ENCODE measurements around the gene TBC1D23.

The TBC1D23 gene

DNA sequence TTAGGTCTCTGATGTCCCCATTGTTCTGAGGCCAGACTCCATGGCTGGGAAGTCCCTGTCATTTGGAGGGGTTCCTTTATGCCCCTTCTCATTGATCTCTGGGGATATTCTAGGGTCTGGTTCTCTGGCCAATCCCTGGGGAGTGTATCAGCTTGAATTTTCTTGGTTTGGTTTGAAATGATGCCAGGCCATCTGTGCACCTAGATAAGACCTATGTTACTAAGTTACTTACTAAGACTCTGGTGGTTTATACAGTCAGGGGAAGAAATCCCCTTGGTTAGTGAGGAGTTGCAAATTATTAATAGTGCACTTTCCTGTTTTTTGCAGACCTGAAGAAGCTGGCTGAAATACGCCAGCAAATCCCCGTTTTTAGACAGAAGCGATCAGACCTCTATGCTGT, 94.1 kb downstream of the TBC1D23 start:
- no peak for DNase-seq

DNA sequence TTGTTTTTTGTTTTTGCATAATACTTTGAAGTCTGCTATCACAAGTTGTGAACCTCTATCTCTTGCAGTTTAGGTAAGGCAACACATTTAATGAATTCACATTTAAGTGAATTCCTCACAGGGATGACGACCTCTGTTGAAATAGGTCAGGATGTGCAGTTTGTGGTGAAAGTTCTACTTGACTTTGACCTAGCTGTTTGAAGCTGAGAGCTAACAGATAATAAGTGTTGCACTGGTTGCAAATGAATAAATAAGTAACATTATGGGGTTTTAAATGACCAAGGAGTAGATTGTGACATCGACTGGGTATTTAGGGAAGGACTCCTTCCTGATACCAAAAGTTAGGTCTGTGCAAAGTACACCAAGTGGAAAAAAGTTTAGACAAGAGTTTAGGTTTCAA, 97.6 kb downstream of the TBC1D23 start:
- no peak for DNase-seq

DNA sequence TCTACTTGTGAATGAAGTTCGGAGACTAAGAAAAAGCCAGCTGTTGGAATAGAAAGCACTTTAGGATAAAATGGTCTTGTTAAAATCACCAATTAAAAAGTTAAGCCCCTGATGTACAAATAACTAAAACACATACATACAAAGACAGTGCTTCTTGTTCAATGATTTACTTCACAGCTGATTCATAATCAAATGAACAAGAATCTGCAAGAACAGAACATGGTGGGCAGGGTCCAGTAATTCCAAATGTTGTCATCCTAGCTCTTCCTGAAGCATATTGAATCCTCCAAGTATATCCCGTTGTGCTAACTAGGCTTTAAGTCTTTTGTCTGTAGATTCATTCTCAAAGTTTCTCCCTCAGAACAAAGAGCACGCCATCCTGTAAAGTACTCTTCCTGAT, 98.2 kb downstream of the TBC1D23 start:
- no peak for DNase-seq

DNA sequence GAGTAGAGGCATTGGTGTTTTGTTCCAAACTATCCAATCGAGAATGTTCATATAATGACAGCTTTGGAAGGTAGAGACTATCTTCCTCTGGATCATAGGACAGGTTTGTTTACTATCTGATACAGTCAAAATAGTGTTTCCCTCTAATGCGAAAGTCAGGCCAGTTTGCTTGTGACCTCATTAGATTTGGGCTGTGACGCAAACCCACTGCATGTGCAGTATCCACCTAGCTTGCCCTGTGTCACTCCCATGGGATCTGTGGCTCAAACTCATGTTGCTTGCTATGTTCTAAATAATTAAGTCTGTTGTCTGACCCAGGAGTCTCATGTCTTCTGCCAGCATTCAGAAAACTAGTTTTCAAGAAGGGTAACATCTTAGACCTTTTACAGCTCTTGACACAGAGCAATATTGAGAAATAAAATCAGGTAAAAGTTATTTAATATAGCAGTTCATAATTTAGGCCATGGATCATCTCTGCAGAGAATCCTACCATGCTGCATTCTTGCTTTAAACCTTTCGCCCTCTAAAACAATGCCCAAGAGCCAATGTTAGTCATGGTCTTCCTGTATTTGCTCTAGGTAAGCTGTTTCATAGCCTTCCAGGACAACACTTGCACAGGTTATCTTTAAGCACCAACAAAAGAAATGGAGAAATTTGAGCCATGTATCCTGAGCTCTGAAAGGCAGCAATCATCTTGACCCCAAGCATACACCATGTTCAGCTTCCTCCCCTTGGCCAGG, 100.1 kb downstream of the TBC1D23 start:
- DNase-seq = no peak

DNA sequence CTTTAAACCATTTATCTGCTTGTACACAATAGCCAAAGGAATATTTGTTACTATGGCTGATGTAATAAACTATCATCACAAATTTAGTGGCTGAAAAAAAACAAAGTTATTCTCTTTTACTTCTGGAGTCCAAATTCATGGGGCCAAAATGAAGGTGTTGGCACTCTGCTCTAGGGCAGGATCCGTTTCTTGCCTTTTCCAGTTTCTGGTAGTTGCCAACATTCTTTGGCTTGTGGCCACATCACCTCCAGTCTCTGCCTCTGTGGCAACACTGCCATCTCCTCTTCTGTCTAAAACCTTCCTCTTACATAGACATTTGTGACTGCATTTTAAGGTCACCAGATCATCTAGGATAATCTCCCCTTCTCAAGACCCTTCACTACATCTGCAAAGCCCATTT, 101.1 kb downstream of the TBC1D23 start:
- DNase-seq = no peak

DNA sequence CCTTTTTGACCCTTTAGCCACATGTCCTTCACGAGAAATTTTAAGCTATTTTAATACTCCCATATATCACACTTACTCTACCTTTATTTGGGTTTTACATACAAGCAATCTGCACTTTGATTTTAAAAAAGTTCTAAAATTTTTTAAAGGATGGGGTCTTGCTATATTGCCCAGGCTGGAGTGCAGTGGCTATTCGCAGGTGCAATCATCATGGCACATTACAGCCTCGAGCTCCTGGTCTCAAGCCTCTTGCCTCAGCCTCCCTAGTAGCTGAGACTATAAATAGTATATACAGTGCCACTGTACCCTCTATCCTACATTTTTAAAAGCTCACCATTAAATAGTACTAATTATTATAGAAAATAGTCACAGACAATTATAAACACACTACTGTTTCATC, 103.6 kb downstream of the TBC1D23 start:
- DNase-seq = no peak

DNA sequence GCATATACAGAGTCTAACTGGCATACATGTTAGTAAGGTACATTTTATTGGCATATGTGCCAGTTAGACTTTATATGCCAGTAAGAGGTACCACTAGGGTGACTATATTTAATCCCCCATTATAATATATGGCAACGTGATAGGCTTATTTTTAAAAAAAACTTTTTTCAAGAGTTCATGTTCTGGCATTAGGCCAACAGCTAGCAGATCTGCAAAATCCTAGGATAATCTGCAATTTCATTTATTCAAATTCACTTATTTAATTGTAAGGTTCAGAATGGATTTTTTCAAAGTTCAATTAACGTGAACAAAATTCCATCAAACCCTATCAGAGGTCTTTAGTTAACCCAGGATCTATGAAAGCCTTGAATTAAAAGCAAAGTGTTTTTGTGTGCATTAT, 105.6 kb downstream of the TBC1D23 start:
- no peak for DNase-seq

DNA sequence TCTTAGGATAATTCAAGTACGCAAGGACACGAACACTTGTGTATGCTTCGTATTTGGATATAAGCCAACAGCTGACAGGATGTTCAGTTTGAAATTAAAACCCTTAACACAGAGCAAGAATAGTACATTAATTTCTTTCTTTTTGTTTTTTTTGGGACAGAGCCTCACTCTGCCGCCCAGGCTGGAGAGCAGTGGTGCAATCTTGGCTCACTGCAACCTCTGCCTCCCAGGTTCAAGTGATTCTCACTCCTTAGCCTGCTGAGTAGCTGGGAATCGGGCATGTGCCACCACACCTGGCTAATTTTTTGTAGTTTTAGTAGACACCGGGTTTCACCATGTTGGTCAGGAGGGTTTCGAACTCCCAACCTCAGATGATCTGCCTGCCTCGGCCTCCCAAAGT, 107.6 kb downstream of the TBC1D23 start:
- no peak for DNase-seq

DNA sequence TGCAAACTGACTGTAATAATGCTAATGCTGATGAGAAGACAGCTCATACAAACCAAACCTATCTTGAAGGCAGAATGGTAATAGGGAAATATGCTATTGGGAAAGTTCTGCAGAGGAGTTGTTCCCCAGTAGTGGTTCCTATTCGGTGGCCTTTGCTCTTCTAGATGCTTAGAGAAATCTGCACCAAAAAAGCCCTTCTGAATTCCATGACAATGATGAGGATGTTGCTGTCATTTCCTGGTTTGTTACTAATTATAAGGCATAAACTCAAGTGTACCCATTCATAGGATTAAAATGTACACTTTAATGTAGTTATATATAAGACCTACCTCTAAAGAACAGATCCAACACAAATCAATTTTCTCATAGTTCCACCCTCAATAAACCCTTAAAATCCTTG, 110.0 kb downstream of the TBC1D23 start:
- no peak for DNase-seq

DNA sequence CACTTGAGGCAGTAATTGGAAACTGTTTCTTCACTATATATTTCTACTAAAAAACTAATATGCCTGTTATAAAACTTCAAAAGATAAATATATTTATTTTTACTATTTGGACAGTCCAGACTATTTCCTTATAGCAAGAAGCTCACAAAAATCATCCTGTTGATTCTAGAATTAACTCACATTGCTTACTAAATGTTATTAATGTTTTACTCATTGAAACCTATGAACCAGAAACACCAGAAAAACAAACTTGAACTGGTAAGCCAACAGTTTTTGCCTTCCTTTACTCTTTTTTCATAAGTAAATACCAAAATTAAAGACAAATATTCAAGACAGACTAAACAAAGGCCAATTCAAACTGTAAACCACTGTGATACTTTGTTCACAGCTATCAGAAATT, 113.7 kb downstream of the TBC1D23 start:
- no peak for DNase-seq

Measured in T-helper 2 cell (primary cell).